Fibroblast of lung (primary cell): ENCODE measurements around the gene FCHO2.

ENCODE experiments used
- CTCF ChIP-seq, 2 donors: IDR thresholded peaks in 1 of 2; conservative IDR thresholded peaks in 1 of 2; 1 replicate in 1 of 2; 2 replicates in 1 of 2; pipeline ENCODE4 v1.5.1; 2011 to 2012; ENCODE audit warnings: low read length in 2 of 2, control low read depth in 1 of 2, inconsistent platforms in 1 of 2, low read depth in 1 of 2, mild to moderate bottlenecking in 1 of 2
- EZH2 ChIP-seq: IDR thresholded peaks from 2 replicates; pipeline ENCODE4 v1.5.1; 2012; ENCODE audit warnings: low read length, control low read depth, mild to moderate bottlenecking; ENCODE audit errors: missing control alignments

DNA sequence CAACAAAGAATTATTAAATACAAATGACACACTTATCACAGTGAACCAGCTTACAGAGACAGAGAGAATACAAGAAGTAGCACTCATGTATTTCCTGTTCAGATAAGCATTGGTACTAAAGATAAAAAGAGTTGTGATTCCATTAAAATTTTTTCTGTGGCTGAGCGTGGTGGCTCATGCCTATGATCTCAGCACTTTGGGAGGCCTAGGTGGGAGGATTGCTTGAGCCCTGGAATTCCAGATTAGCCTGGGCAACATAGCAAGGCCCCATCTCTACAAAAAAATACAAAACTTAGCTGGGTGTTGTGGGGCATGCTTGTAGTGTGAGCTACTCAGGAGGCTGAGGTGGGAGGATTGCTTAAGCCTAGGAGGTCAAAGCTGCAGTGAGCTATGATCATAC, 32.9 kb downstream of the FCHO2 start:
- TF ChIP-seq CTCF (conservative IDR thresholded peaks at IDR 0.05 in 1 of 2, IDR thresholded peaks at IDR 0.05 in 1 of 2; ENCODE audit: low read depth in 1 of 2, low read length in 2 of 2) (no peak), EZH2 (no peak)
